A549 (cell line): ENCODE measurements around the gene TEFM.

Experiments
- BCL3 ChIP-seq: fragments of >200 bp; sonication (Bioruptor Twin); formaldehyde crosslinking; IDR thresholded peaks from 3 replicates; pipeline ENCODE4 v1.6.1; 2016
- BHLHE40 ChIP-seq: IDR thresholded peaks from 2 replicates; pipeline ENCODE4 v1.6.1; 2012; ENCODE audit warnings: low read depth, low read length, inconsistent platforms
- CHD4 ChIP-seq: fragments of 200-600 bp; sonication (generic); IDR thresholded peaks from 2 replicates; pipeline ENCODE4 v1.6.1; 2016; ENCODE audit warnings: antibody characterized with exemption, mild to moderate bottlenecking, borderline replicate concordance
- E2F6 ChIP-seq: IDR thresholded peaks from 2 replicates; pipeline ENCODE4 v1.6.1; 2012; ENCODE audit warnings: low read depth, borderline replicate concordance
- HDAC2 ChIP-seq: fragments of 200-600 bp; sonication (generic); IDR thresholded peaks from 2 replicates; pipeline ENCODE4 v1.6.1; 2016
- KDM1A ChIP-seq: fragments of 200-600 bp; sonication (generic); IDR thresholded peaks from 2 replicates; pipeline ENCODE4 v1.6.1; 2016; ENCODE audit warnings: low read depth, mild to moderate bottlenecking
- POLR2A ChIP-seq: IDR thresholded peaks from 2 replicates; pipeline ENCODE4 v1.6.1; 2012; ENCODE audit warnings: mild to moderate bottlenecking, low read length
- POLR2AphosphoS2 ChIP-seq: conservative IDR thresholded peaks from 2 replicates; pipeline ENCODE4 v1.6.1; 2012; ENCODE audit warnings: low read length, improper control_type of control experiment, inconsistent platforms
- REST ChIP-seq: fragments of 200-600 bp; sonication (generic); IDR thresholded peaks from 2 replicates; pipeline ENCODE4 v1.6.1; 2016; ENCODE audit warnings: antibody characterized with exemption, mild to moderate bottlenecking, moderate library complexity
- RFX5 ChIP-seq: fragments of 450-650 bp; IDR thresholded peaks from 2 replicates; pipeline ENCODE4 v1.7.1; 2014; ENCODE audit warnings: antibody characterized with exemption, mild to moderate bottlenecking, moderate library complexity
- USF2 ChIP-seq: fragments of 450-650 bp; IDR thresholded peaks from 2 replicates; pipeline ENCODE4 v1.6.1; 2014; ENCODE audit warnings: antibody characterized with exemption
- TF ChIP-seq, protein P1 (sequence below): fragments of >200 bp; sonication (Bioruptor Twin); formaldehyde crosslinking; IDR thresholded peaks from 3 replicates; pipeline ENCODE4 v1.5.1; 2016

DNA sequence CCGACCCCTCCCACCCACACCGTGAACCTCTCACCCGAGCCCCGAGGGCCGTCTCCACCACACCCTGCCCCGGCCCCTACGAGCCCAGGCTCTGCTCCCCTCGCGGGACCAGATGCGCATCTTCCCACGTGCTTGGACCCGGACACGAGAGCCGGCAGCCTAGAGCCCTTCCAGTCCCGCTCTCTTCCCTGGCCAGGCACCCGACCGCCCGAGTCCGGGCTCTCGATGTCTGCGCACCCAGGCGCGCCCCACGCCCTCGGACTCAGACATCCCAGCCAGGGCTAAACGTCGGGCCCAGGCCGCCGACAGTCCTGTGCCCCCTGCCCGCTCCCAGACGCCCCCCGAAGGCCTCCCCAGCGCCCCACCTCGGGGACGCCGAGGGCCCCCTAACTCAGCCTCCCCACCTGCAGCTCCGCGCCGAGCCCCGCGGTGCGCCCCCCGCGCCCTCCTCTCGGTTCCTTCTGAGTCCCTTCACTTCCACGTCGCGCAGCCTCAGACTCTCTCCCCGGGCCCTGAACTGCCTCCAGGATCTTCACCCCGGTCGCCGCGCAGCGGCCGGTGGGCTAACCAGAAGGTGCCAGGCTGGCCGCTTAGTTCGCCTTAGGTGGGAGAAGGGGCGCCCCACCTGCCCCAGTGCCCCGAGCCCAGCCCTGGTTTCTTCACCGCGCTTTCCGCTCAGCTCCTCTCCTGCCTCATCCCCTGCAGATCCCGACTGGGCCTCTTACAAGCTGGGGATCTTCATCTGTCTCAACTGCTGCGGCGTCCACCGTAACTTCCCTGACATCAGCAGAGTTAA lies 16.4 kb upstream of the TEFM start:
- TF ChIP-seq KDM1A = no peak
- TF ChIP-seq, protein P1, sequence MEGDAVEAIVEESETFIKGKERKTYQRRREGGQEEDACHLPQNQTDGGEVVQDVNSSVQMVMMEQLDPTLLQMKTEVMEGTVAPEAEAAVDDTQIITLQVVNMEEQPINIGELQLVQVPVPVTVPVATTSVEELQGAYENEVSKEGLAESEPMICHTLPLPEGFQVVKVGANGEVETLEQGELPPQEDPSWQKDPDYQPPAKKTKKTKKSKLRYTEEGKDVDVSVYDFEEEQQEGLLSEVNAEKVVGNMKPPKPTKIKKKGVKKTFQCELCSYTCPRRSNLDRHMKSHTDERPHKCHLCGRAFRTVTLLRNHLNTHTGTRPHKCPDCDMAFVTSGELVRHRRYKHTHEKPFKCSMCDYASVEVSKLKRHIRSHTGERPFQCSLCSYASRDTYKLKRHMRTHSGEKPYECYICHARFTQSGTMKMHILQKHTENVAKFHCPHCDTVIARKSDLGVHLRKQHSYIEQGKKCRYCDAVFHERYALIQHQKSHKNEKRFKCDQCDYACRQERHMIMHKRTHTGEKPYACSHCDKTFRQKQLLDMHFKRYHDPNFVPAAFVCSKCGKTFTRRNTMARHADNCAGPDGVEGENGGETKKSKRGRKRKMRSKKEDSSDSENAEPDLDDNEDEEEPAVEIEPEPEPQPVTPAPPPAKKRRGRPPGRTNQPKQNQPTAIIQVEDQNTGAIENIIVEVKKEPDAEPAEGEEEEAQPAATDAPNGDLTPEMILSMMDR = no peak
- TF ChIP-seq POLR2AphosphoS2 = no peak
- no peak for TF ChIP-seq RFX5
- no peak for TF ChIP-seq USF2
- no peak for TF ChIP-seq HDAC2
- no peak for TF ChIP-seq E2F6
- no peak for TF ChIP-seq BCL3
- no peak for TF ChIP-seq POLR2A
- TF ChIP-seq BHLHE40 = no peak
- no peak for TF ChIP-seq REST
- TF ChIP-seq CHD4 = no peak
